Head of caudate nucleus (tissue), 42 donors: Measurements from ENCODE around the gene CRY2.

Source experiments
- DNase-seq, 42 donors: peaks; one replicate each; pipeline versions ENCODE4 v3.0.0 to v3.0.0-alpha.2; 2020 to 2021; ENCODE audit warnings: mixed read lengths in 7 of 42
- intact Hi-C: fragments of 100-400 bp; cut with DNase I; formaldehyde crosslinking; loops from one replicate; pipeline ENCODE4 v1.15.0; 2022

CRY2 gene

GRCh38 chr11:45860348-45860747, 13.1 kb downstream of the CRY2 start:
- intact Hi-C loops, result no loop called here
- no peak for DNase-seq

GRCh38 chr11:45860764-45861510, 13.7 kb downstream of the CRY2 start:
- intact Hi-C loops, result no loop called here
- no peak for DNase-seq

- DNase-seq, result no peak
- intact Hi-C loops, result no loop called here
These were observed 16.8 kb downstream of the CRY2 start for GRCh38 chr11:45864041-45864440.

- DNase-seq, result no peak
- intact Hi-C loops, result no loop called here
These were observed 22.3 kb downstream of the CRY2 start for GRCh38 chr11:45869551-45869950.

- intact Hi-C loops, result loop anchor here (10.0 kb wide), 1 partner anchor 134 kb away; no protein-coding TSS in a partner anchor
- DNase-seq, result no peak
These were observed 23.4 kb downstream of the CRY2 start for GRCh38 chr11:45870706-45871105.

GRCh38 chr11:45871638-45872037, 24.4 kb downstream of the CRY2 start:
- intact Hi-C loops, result loop anchor here (10.0 kb wide), 1 partner anchor 133 kb away; no protein-coding TSS in a partner anchor

GRCh38 chr11:45872651-45873356, 25.5 kb downstream of the CRY2 start:
- peak; percentile 58 to 89 (median 77) for DNase-seq
- intact Hi-C loops, result loop anchor here (10.0 kb wide), 1 partner anchor 132 kb away; no protein-coding TSS in a partner anchor

More at GRCh38 chr11:45871638-45872037, 24.4 kb downstream of the CRY2 start:
- no peak for DNase-seq

GRCh38 chr11:45876401-45876800, 29.1 kb downstream of the CRY2 start:
- DNase-seq, result no peak
- intact Hi-C loops, result loop anchor here (10.0 kb wide), 1 partner anchor 128 kb away; no protein-coding TSS in a partner anchor

- intact Hi-C loops, result loop anchor here (10.0 kb wide), 1 partner anchor 128 kb away; no protein-coding TSS in a partner anchor
These were observed 29.9 kb downstream of the CRY2 start for GRCh38 chr11:45877221-45877620.

GRCh38 chr11:45877845-45878244, 30.6 kb downstream of the CRY2 start:
- intact Hi-C loops, result loop anchor here (10.0 kb wide), 1 partner anchor 127 kb away; no protein-coding TSS in a partner anchor
- no peak for DNase-seq

More at GRCh38 chr11:45877221-45877620, 29.9 kb downstream of the CRY2 start:
- no peak for DNase-seq

GRCh38 chr11:45879803-45880686, 32.8 kb downstream of the CRY2 start:
- peak in 25 of 42 donors; percentile 43 to 86 (median 63) for DNase-seq
- intact Hi-C loops, result loop anchor here (10.0 kb wide), 1 partner anchor 125 kb away; no protein-coding TSS in a partner anchor

GRCh38 chr11:45880772-45881570, 33.7 kb downstream of the CRY2 start:
- intact Hi-C loops, result no loop called here
- DNase-seq, result peak in 2 of 42 donors; percentile 17 to 26

- intact Hi-C loops, result no loop called here
- no peak for DNase-seq
These were observed 34.6 kb downstream of the CRY2 start for GRCh38 chr11:45881708-45882368.

- intact Hi-C loops, result no loop called here
- DNase-seq, result no peak
These were observed 37.4 kb downstream of the CRY2 start for GRCh38 chr11:45884596-45885185.

- peak in 30 of 42 donors; percentile 34 to 84 (median 62) for DNase-seq
- intact Hi-C loops, result no loop called here
These were observed 38.1 kb downstream of the CRY2 start, which contains the start of gene MAPK8IP1 for GRCh38 chr11:45885274-45885920. Gene MAPK8IP1 (plus strand): TSS chr11:45885651. CDS start chr11:45885821, 170 bp downstream.

GRCh38 chr11:45885921-45886721, 38.8 kb downstream of the CRY2 start:
- intact Hi-C loops, result no loop called here
- peak in 1 of 42 donors; percentile 24 for DNase-seq
